GM12878 (cell line): Measurements from ENCODE around the gene PPM1N. TPM values are rescaled to one million over a fixed set of nuclear protein-coding genes. Genes with fewer than 3 reads are reported as not detected.

Experiments
- CHD4 ChIP-seq: fragments of 200-600 bp; sonication (generic); IDR thresholded peaks from 2 replicates; pipeline ENCODE4 v1.6.1; 2016; ENCODE audit warnings: mild to moderate bottlenecking
- ETV6 ChIP-seq, 2 experiments: fragments of 450-650 bp in 1 of 2; IDR thresholded peaks in 1 of 2; conservative IDR thresholded peaks in 1 of 2; 2 replicates each; pipeline ENCODE4 v1.6.1; 2014; ENCODE audit warnings: antibody characterized with exemption in 1 of 2, borderline replicate concordance in 1 of 2, low read depth in 1 of 2, mild to moderate bottlenecking in 1 of 2, moderate library complexity in 1 of 2
- GATAD2B ChIP-seq: fragments of 450-650 bp; conservative IDR thresholded peaks from 2 replicates; pipeline ENCODE4 v1.6.1; 2017; ENCODE audit warnings: low read depth, mild to moderate bottlenecking, moderate library complexity
- MTA2 ChIP-seq: fragments of 450-650 bp; IDR thresholded peaks from 2 replicates; pipeline ENCODE4 v1.6.1; 2016; ENCODE audit warnings: low read depth, mild to moderate bottlenecking, moderate library complexity
- RB1 ChIP-seq: fragments of 450-650 bp; formaldehyde crosslinking; IDR thresholded peaks from 2 replicates; pipeline ENCODE4 v1.6.1; 2017; ENCODE audit warnings: mild to moderate bottlenecking, borderline replicate concordance
- RCOR1 ChIP-seq: conservative IDR thresholded peaks from 2 replicates; pipeline ENCODE4 v1.6.1; 2012; ENCODE audit warnings: low read depth, low read length, improper control_type of control experiment
- RELA ChIP-seq: fragments of 450-650 bp; IDR thresholded peaks from 2 replicates; pipeline ENCODE4 v1.8.0; 2014; ENCODE audit warnings: borderline replicate concordance; ENCODE audit not compliant: partially characterized antibody
- STAT3 ChIP-seq: IDR thresholded peaks from 2 replicates; pipeline ENCODE4 v1.6.1; 2011; ENCODE audit warnings: low read depth, low read length, improper control_type of control experiment
- WRNIP1 ChIP-seq: IDR thresholded peaks from 2 replicates; pipeline ENCODE4 v1.6.1; 2011; ENCODE audit warnings: low read depth, low read length, improper control_type of control experiment, borderline replicate concordance
- YBX1 ChIP-seq: fragments of 450-650 bp; IDR thresholded peaks from 2 replicates; pipeline ENCODE4 v1.6.1; 2016; ENCODE audit warnings: antibody characterized with exemption
- ZZZ3 ChIP-seq: IDR thresholded peaks from 2 replicates; pipeline ENCODE4 v1.6.1; 2011; ENCODE audit warnings: low read depth; ENCODE audit not compliant: control insufficient read depth, insufficient read length
- polyA plus RNA-seq, 11 experiments: library from polyadenylated mRNA; depleted of rRNA in 4 of 11; unstranded in 6 of 11; stranded (reverse) in 5 of 11; fragments of >200 nt; fragmentation: Nextera tagmentation in 4 of 11; fragmentation: Illumina TruSeq in 1 of 11; extraction: Ambion mirVana in 4 of 11; extraction: Trizol in 1 of 11; gene quantifications; 1 replicate in 1 of 11; 2 replicates in 10 of 11; pipeline versions ENCODE4 v1.2.1 to v1.2.3, GENCODE V29; 2011 to 2016; ENCODE audit warnings: inconsistent platforms in 2 of 11, missing spikeins in 2 of 11, low read depth in 1 of 11
- total RNA-seq, 4 experiments: library from RNA; depleted of rRNA in 3 of 4; stranded (reverse); fragments of >200 nt in 3 of 4; fragmentation: Illumina TruSeq in 1 of 4; extraction: Trizol in 1 of 4; gene quantifications; 2 replicates each; pipeline versions ENCODE4 v1.2.1 to v1.2.3, GENCODE V29; 2013 to 2021
- TF ChIP-seq, protein P1 (sequence below), 3 experiments: IDR thresholded peaks in 2 of 3; conservative IDR thresholded peaks in 1 of 3; 2 replicates each; pipeline ENCODE4 v1.5.1; 2011; ENCODE audit warnings: low read depth in 3 of 3, low read length in 3 of 3, mild to moderate bottlenecking in 3 of 3, control low read depth in 2 of 3, moderate library complexity in 2 of 3, inconsistent platforms in 1 of 3, mixed read lengths in 1 of 3; ENCODE audit not compliant: control insufficient read depth in 2 of 3, insufficient read depth in 1 of 3; ENCODE audit errors: extremely low read depth in 1 of 3
- TF ChIP-seq, protein P2 (sequence below): fragments of 450-650 bp; IDR thresholded peaks from 2 replicates; pipeline ENCODE4 v1.6.1; 2017; ENCODE audit warnings: mild to moderate bottlenecking, moderate library complexity
- TF ChIP-seq, protein P3 (sequence below): fragments of 450-650 bp; IDR thresholded peaks from 2 replicates; pipeline ENCODE4 v1.6.1; 2016; ENCODE audit warnings: mild to moderate bottlenecking, moderate library complexity, borderline replicate concordance
- TF ChIP-seq, protein P4 (sequence below): IDR thresholded peaks from 2 replicates; pipeline ENCODE4 v1.6.1; 2012; ENCODE audit warnings: low read length, inconsistent platforms

PPM1N gene
- total and polyA plus RNA-seq, 10 of the 15 experiments (the other 5 are each of a cell fraction or from before 2014, with no cell fraction given): 1.6 to 5.4 (median 3.7) TPM

DNA sequence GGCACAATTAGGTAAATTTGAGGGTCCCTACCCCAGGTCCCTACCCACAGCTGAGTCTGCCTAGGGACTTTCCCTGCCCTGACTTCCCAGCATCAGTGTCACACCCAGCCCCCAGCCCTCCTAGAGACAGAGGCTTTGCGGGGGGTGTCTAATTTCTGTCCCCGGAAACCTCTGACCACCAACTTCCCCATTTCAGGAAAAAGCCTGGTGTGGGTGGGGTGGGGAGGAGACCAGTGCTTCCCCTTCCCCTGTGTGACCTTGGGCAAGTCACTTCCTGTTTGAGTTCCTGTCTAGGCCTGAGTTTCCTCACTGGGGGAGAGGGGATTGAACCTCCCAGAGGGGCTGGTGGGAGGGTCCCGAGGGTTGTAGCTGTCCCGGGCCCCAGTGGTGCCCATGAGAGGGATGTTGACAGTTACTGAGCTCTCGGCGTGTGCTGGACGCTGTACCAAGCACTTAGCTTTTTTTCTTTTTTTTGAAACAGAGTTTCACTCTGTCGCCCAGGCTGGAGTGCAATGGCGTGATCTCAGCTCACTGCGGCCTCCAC, 16.9 kb downstream of the PPM1N start (continued):
- TF ChIP-seq, protein P1, sequence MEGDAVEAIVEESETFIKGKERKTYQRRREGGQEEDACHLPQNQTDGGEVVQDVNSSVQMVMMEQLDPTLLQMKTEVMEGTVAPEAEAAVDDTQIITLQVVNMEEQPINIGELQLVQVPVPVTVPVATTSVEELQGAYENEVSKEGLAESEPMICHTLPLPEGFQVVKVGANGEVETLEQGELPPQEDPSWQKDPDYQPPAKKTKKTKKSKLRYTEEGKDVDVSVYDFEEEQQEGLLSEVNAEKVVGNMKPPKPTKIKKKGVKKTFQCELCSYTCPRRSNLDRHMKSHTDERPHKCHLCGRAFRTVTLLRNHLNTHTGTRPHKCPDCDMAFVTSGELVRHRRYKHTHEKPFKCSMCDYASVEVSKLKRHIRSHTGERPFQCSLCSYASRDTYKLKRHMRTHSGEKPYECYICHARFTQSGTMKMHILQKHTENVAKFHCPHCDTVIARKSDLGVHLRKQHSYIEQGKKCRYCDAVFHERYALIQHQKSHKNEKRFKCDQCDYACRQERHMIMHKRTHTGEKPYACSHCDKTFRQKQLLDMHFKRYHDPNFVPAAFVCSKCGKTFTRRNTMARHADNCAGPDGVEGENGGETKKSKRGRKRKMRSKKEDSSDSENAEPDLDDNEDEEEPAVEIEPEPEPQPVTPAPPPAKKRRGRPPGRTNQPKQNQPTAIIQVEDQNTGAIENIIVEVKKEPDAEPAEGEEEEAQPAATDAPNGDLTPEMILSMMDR (IDR thresholded peaks at IDR 0.05 in 2 of 3, conservative IDR thresholded peaks at IDR 0.05 in 1 of 3; ENCODE audit: control insufficient read depth in 2 of 3, extremely low read depth in 1 of 3, insufficient read depth in 1 of 3, low read depth in 3 of 3, low read length in 3 of 3): no peak
- TF ChIP-seq WRNIP1 (no peak), YBX1 (no peak), RCOR1 (no peak), ETV6 (conservative IDR thresholded peaks at IDR 0.05 in 1 of 2, IDR thresholded peaks at IDR 0.05 in 1 of 2; ENCODE audit: borderline replicate concordance in 1 of 2, low read depth in 1 of 2) (peak; percentile 90 to 98; a peak in 3 of 4 replicates), RELA (no peak), STAT3 (0 out of 2 replicates have a peak, but pooled peaks have one; percentile 76), MTA2 (peak; percentile 53), CHD4 (no peak), GATAD2B (peak; percentile 28; the same call in 1 of the 2 replicates), RB1 (0 out of 2 replicates have a peak, but pooled peaks have one; percentile 23), ZZZ3 (no peak)
- TF ChIP-seq, protein P2, sequence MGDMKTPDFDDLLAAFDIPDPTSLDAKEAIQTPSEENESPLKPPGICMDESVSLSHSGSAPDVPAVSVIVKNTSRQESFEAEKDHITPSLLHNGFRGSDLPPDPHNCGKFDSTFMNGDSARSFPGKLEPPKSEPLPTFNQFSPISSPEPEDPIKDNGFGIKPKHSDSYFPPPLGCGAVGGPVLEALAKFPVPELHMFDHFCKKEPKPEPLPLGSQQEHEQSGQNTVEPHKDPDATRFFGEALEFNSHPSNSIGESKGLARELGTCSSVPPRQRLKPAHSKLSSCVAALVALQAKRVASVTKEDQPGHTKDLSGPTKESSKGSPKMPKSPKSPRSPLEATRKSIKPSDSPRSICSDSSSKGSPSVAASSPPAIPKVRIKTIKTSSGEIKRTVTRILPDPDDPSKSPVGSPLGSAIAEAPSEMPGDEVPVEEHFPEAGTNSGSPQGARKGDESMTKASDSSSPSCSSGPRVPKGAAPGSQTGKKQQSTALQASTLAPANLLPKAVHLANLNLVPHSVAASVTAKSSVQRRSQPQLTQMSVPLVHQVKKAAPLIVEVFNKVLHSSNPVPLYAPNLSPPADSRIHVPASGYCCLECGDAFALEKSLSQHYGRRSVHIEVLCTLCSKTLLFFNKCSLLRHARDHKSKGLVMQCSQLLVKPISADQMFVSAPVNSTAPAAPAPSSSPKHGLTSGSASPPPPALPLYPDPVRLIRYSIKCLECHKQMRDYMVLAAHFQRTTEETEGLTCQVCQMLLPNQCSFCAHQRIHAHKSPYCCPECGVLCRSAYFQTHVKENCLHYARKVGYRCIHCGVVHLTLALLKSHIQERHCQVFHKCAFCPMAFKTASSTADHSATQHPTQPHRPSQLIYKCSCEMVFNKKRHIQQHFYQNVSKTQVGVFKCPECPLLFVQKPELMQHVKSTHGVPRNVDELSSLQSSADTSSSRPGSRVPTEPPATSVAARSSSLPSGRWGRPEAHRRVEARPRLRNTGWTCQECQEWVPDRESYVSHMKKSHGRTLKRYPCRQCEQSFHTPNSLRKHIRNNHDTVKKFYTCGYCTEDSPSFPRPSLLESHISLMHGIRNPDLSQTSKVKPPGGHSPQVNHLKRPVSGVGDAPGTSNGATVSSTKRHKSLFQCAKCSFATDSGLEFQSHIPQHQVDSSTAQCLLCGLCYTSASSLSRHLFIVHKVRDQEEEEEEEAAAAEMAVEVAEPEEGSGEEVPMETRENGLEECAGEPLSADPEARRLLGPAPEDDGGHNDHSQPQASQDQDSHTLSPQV: no peak
- TF ChIP-seq, protein P3, sequence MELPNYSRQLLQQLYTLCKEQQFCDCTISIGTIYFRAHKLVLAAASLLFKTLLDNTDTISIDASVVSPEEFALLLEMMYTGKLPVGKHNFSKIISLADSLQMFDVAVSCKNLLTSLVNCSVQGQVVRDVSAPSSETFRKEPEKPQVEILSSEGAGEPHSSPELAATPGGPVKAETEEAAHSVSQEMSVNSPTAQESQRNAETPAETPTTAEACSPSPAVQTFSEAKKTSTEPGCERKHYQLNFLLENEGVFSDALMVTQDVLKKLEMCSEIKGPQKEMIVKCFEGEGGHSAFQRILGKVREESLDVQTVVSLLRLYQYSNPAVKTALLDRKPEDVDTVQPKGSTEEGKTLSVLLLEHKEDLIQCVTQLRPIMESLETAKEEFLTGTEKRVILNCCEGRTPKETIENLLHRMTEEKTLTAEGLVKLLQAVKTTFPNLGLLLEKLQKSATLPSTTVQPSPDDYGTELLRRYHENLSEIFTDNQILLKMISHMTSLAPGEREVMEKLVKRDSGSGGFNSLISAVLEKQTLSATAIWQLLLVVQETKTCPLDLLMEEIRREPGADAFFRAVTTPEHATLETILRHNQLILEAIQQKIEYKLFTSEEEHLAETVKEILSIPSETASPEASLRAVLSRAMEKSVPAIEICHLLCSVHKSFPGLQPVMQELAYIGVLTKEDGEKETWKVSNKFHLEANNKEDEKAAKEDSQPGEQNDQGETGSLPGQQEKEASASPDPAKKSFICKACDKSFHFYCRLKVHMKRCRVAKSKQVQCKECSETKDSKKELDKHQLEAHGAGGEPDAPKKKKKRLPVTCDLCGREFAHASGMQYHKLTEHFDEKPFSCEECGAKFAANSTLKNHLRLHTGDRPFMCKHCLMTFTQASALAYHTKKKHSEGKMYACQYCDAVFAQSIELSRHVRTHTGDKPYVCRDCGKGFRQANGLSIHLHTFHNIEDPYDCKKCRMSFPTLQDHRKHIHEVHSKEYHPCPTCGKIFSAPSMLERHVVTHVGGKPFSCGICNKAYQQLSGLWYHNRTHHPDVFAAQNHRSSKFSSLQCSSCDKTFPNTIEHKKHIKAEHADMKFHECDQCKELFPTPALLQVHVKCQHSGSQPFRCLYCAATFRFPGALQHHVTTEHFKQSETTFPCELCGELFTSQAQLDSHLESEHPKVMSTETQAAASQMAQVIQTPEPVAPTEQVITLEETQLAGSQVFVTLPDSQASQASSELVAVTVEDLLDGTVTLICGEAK: no peak; the same call in 1 of the 2 replicates
- TF ChIP-seq, protein P4, sequence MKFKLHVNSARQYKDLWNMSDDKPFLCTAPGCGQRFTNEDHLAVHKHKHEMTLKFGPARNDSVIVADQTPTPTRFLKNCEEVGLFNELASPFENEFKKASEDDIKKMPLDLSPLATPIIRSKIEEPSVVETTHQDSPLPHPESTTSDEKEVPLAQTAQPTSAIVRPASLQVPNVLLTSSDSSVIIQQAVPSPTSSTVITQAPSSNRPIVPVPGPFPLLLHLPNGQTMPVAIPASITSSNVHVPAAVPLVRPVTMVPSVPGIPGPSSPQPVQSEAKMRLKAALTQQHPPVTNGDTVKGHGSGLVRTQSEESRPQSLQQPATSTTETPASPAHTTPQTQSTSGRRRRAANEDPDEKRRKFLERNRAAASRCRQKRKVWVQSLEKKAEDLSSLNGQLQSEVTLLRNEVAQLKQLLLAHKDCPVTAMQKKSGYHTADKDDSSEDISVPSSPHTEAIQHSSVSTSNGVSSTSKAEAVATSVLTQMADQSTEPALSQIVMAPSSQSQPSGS: no peak
